Measurements from ENCODE around the gene RIN3. TPM values are rescaled to one million over a fixed set of nuclear protein-coding genes. Genes with fewer than 3 reads are reported as not detected.

RIN3 gene
- total RNA-seq, 1 donor: 7.3 TPM

DNA sequence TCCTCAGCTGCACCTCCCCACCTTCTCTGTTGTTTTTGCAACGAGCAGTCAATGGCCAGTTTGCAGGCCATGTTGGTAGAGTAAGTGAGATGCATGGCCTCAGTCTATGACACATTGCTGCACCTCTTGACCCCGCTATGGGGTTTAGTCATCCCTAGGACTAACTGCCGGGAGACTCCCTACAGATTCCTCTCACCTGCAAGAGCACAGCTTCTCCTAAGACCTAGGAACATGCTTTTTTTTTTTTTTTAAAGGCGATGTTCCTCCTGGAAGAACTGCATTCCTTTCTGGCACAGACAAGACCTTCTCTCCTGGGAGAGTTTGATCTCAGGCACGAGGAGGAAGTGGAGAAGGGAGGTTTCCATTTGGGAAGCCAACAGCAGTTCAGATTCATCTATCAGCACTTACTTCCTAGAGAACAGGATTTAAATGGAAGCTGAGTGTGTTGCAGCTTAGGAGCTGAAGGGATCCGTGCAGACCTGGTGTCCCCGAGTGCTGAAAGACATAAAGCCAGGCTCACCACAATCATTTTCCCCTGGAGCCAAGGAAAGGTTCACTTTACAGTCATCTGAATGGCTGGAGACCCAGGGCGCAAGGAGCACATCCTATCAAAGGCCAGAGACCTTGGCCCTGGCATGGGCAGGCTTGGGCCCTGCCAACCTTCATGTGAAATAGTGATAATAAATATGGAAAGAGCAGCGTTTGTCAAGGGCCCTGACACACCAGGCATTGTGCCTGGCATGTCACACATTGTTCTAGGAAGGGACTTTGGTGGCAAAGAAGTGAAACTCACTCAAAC, 130.8 kb downstream of the RIN3 start:
- H3K4me3 ChIP-seq (ENCODE audit: low read depth, low read length): no peak overlapping the region
- no peak for TF ChIP-seq CTCF (IDR thresholded peaks at IDR 0.05; ENCODE audit: insufficient read depth, low read depth, low read length)
- DNase-seq (ENCODE audit: low read depth): peak; percentile 61

GRCh38 chr14:92644970-92645515, 131.5 kb downstream of the RIN3 start:
- TF ChIP-seq CTCF (IDR thresholded peaks at IDR 0.05; ENCODE audit: insufficient read depth, low read depth, low read length): no peak
- no peak for DNase-seq (ENCODE audit: low read depth)

GRCh38 chr14:92645841-92646478, 132.4 kb downstream of the RIN3 start:
- peak; percentile 94 for DNase-seq (ENCODE audit: low read depth)
- no peak for TF ChIP-seq CTCF (IDR thresholded peaks at IDR 0.05; ENCODE audit: insufficient read depth, low read depth, low read length)
- no peak overlapping the region for H3K4me3 ChIP-seq (ENCODE audit: low read depth, low read length)

More at GRCh38 chr14:92644970-92645515, 131.5 kb downstream of the RIN3 start:
- H3K4me3 ChIP-seq (ENCODE audit: low read depth, low read length): no peak overlapping the region

GRCh38 chr14:92646952-92647796, 133.6 kb downstream of the RIN3 start:
- H3K4me3 ChIP-seq (ENCODE audit: low read depth, low read length): no peak overlapping the region
- TF ChIP-seq CTCF (IDR thresholded peaks at IDR 0.05; ENCODE audit: insufficient read depth, low read depth, low read length): no peak
- peak; percentile 99 for DNase-seq (ENCODE audit: low read depth)

DNA sequence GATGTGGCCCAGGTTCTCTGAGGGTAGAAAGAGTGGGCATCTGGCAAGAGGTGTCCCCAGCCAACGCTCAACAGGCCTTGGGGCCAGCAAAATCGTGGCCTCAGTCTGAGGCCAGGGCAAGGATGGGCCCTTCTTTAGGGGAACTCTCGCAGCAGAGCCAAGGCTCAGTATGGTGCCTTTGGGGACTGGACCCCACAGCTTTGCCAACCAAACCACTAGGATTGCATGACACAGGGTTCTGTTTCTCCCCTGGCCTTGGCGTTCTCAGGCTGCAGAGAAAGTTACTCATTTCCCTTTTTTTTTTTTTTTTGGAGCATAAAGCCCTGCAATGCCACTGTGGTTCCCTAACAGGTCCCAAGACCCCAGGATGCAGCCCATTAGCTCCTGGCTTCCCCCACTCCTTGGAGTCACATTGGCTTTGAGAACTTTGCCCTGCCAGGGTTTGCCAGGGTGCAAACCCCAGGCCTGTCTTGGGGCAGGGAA, 134.3 kb downstream of the RIN3 start:
- H3K4me3 ChIP-seq (ENCODE audit: low read depth, low read length): no peak overlapping the region

More for the DNA sequence above, 134.3 kb downstream of the RIN3 start:
- DNase-seq (ENCODE audit: low read depth): no peak
- no peak for TF ChIP-seq CTCF (IDR thresholded peaks at IDR 0.05; ENCODE audit: insufficient read depth, low read depth, low read length)

Measured in fibroblast of villous mesenchyme (primary cell).